Measurements from ENCODE around the gene CORO2B.

DNA sequence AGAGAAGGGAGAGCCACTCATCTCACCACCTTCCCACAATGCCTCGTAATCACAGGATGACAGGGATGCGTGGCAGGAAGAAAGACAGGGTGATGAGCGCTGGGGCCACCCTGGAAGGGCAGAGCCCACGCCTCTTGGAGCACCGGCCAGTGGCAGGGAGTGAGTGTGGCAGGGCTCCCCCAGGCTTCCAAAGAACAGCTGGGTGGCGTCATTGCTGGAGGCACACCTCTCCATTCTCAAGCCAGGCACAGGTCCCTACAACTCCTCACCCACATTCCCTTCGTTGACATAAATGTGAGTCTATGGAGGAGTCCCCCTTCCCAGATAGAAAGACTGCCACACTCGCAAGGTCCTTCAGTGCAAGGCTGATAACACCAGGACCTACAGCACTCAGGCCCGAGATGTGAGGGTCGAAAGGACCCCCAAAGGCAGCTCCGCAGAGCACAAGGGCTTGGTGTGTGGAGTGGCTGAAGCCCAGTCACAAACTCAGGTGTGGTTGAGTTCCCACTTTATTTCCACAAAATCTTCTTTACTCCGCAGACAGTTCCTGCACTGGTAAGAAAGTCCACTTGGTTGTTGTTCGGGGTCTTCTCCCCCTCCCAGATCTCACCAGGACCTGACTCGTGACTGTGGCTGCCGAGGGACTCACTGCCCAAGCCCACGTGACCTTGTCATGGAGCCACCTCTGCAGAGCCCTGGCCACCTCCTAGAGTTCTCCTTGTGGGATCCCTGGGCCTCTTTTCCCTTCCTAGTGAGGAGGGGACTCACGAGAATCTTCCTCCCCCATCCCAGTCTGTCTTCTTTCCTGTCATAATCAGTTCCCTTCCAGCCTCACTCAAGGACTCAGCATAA, 22.4 kb upstream of the CORO2B start:
- TF ChIP-seq, protein P1, sequence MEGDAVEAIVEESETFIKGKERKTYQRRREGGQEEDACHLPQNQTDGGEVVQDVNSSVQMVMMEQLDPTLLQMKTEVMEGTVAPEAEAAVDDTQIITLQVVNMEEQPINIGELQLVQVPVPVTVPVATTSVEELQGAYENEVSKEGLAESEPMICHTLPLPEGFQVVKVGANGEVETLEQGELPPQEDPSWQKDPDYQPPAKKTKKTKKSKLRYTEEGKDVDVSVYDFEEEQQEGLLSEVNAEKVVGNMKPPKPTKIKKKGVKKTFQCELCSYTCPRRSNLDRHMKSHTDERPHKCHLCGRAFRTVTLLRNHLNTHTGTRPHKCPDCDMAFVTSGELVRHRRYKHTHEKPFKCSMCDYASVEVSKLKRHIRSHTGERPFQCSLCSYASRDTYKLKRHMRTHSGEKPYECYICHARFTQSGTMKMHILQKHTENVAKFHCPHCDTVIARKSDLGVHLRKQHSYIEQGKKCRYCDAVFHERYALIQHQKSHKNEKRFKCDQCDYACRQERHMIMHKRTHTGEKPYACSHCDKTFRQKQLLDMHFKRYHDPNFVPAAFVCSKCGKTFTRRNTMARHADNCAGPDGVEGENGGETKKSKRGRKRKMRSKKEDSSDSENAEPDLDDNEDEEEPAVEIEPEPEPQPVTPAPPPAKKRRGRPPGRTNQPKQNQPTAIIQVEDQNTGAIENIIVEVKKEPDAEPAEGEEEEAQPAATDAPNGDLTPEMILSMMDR (IDR thresholded peaks at IDR 0.05; ENCODE audit: insufficient read depth, low read length, poor library complexity, severe bottlenecking), result no peak
- no peak for TF ChIP-seq EZH2phosphoT487 (conservative IDR thresholded peaks at IDR 0.05; ENCODE audit: low read length)
